ENCODE measurements around the gene PILRB.
"Not testable (repeated sequence)": the region's sequence is repeated elsewhere in the genome, so short reads cannot be mapped to it uniquely, and the experiment has no call there.

PILRB gene

GRCh38 chr7:100373870-100374598, 16.1 kb downstream of the PILRB start:
- not testable (repeated sequence) for DNase-seq (ENCODE audit: low read depth in 2 of 2, low spot score in 1 of 2)

- no peak for DNase-seq (ENCODE audit: low read depth in 2 of 2, low spot score in 1 of 2)
These were observed 16.7 kb downstream of the PILRB start for GRCh38 chr7:100374601-100375000.

GRCh38 chr7:100376066-100376465, 18.1 kb downstream of the PILRB start:
- no peak for DNase-seq (ENCODE audit: low read depth in 2 of 2, low spot score in 1 of 2)

DNA sequence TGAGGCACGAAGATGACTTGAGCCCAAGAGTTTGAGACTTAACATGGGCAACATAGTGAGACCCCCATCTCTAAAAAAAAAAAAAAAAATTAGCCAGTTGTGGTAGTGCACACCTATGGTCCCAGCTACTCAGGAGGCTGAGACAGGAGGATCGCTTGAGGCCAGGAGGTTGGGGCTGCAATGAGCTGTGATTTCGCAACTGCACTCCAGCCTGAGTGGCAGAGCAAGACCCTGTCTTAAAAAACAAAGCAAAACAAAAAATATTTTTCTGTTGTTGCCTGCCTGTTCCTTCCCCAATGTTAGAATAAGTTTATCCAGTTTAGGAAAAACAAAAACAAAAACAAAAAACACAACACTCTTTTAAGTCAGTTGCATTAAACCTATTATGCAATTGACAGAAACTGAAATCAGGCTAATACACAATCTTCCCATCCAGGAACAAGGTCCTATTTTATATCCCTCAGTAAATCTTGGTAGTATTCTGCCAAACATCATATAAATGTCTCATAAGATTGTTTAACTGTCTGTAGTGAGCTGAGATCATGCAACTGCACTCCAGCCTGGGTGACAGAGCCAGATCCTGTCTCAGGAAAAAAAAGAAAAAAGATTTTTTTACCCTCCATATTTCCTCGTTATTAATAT, 20.3 kb downstream of the PILRB start:
- no peak for DNase-seq (ENCODE audit: low read depth in 2 of 2, low spot score in 1 of 2)

GRCh38 chr7:100380196-100380595, 22.3 kb downstream of the PILRB start:
- DNase-seq (ENCODE audit: low read depth in 2 of 2, low spot score in 1 of 2) = no peak

DNA sequence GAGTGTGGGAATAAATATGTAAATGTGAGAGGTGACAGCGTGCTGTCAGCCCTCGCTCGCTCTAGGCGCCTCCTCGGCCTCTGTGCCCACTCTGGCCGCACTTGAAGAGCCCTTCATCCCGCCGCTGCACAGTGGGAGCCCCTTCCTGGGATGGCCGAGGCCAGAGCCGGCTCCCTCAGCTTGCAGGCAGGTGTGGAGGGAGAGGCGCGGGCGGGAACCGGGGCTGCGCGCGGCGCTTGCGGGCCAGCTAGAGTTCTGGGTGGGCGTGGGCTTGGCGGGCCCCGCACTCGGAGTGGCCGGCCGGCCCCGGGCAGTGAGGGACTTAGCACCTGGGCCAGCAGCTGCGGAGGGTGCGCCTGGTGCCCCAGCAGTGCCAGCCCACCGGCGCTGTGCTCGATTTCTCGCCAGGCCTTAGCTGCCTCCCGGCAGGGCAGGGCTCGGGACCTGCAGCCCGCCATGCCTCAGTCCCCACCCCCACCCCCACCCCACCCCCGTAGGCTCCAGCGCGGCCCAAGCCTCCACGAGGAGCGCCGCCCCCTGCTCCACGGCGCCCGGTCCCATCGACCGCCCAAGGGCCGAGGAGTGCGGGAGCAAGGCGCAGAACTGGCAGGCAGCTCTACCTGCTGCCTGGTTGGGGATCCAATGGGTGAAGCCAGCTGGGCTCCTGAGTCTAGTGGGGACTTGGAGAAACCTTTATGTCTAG, 23.8 kb downstream of the PILRB start:
- not testable (repeated sequence) for DNase-seq (ENCODE audit: low read depth in 2 of 2, low spot score in 1 of 2)

DNA sequence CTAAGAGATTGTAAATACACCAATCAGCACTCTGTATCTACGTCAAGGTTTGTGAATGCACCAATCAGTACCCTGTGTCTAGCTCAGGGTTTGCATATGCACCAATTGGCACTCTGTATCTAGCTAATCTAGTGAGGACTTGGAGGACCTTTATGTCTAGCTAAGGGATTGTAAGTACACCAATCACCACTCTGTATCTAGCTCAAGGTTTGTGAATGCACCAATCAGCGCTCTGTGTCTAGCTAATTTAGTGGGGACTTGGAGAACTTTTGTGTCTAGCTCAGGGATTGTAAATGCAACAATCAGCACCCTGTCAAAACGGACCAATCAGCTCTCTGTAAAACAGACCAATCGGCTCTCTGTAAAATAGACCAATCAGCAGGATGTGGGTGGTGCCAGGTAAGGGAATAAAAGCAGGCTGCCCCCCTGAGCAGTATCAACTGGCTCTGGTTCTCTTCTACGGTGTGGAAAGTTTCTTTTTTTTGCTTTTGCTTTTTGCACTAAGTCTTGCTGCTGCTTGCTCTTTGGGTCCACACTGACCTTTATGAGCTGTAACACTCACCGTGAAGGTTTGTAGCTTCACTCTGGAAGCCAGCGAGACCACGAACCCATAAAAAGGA, 24.4 kb downstream of the PILRB start:
- not testable (repeated sequence) for DNase-seq (ENCODE audit: low read depth in 2 of 2, low spot score in 1 of 2)

GRCh38 chr7:100384628-100385294, 26.8 kb downstream of the PILRB start:
- DNase-seq (ENCODE audit: low read depth in 2 of 2, low spot score in 1 of 2) = no peak

GRCh38 chr7:100386940-100387339, 29.0 kb downstream of the PILRB start:
- no peak for DNase-seq (ENCODE audit: low read depth in 2 of 2, low spot score in 1 of 2)

- no peak for DNase-seq (ENCODE audit: low read depth in 2 of 2, low spot score in 1 of 2)
These were observed 29.8 kb downstream of the PILRB start for GRCh38 chr7:100387695-100388094.

DNA sequence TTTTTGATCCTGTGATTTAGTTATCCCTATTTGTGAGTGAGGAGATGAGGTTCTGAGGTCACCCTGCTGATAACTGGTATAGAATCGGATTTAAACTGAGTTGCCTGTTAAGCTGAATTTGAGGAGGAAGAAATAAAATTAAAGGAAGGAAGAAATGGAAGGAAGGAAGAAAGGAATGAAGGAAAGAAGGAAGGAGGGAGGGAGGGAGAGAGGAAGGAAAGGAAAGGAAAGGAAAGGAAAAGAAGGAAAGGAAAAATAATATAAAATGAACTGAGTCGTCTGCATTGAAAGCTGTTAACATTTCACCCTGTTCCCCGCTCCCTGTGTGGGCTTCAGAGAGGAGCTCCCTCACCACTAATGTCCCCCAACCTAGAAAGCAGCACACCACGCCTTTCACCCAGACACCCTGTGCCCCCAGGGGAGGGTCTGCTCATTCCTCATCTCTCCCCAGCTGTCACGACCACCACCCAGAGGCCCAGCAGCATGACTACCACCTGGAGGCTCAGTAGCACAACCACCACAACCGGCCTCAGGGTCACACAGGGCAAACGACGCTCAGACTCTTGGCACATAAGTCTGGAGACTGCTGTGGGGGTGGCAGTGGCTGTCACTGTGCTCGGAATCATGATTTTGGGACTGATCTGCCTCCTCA, 31.6 kb downstream of the PILRB start:
- DNase-seq (ENCODE audit: low read depth in 2 of 2, low spot score in 1 of 2) = no peak

DNA sequence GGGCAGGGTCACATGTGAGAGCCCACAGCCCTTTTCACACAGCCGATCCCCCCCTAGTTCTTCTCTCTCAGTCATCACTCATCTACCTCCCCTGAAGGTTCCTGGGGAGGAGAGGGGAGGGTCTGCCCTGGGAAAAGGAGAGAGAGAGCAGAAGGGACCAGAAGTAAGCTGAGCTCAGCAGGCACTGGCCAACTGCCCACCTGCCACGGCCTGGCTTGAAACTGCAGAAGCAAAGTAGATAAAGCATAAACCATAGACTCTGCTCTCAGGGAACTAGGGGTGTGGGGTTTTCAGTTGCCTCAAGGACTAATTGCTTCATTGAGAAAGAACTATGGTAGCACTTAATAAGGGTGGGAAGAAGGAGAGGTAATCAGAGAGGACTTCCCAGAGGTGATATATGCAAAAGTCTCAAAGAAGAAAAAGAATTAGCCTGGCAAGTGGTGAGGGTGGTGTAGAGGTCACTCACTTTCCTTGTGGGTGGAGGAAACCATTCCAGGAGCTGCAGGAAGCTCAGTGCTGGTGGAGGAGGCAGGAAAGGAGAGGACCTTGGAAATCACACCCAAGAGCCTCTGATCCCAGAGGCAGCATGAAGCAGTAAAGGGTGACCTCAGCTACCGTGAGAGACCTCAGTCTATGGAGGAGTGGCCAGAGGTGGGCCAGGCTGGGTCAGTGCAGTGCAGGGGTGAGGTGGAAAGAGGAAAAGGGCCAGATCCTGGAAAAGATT, 32.5 kb downstream of the PILRB start:
- no peak for DNase-seq (ENCODE audit: low read depth in 2 of 2, low spot score in 1 of 2)

DNA sequence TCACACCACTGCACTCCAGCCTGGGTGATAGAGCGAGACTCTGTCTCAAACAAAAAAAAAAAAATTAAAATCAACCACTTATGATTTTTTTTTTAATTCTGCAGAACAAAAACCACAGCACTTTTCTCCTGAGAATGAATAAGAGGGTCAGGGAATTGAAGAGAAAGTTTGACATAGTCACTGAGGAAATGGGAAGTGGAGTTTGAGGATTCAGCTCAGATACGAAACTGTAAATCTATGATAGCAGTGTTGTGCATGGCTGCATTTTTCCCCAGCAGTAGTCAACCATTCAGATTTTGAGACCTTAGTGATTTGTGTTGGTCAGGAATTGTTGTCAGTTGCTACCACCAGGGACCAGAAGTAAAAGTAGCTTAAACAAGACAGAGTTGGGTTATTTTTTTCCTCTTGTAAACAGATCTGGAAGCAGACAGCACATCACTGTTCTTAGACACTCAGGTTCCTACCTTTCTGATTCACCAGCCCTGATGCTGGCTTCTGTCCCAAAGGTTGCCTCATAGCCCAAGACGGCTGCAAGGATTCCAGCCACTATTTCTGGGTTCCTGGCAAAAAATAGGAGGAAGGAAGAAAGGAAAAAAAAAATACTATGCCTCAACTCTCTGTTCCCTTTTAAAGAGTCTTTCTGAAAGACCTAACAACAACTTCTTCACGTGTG, 35.5 kb downstream of the PILRB start:
- DNase-seq (ENCODE audit: low read depth in 2 of 2, low spot score in 1 of 2) = no peak

GRCh38 chr7:100394077-100394476, 36.2 kb downstream of the PILRB start:
- DNase-seq (ENCODE audit: low read depth in 2 of 2, low spot score in 1 of 2) = no peak

- DNase-seq (ENCODE audit: low read depth in 2 of 2, low spot score in 1 of 2) = no peak
These were observed 38.6 kb downstream of the PILRB start for GRCh38 chr7:100396421-100396982.

GRCh38 chr7:100397315-100398081, 39.6 kb downstream of the PILRB start:
- no peak for DNase-seq (ENCODE audit: low read depth in 2 of 2, low spot score in 1 of 2)

DNA sequence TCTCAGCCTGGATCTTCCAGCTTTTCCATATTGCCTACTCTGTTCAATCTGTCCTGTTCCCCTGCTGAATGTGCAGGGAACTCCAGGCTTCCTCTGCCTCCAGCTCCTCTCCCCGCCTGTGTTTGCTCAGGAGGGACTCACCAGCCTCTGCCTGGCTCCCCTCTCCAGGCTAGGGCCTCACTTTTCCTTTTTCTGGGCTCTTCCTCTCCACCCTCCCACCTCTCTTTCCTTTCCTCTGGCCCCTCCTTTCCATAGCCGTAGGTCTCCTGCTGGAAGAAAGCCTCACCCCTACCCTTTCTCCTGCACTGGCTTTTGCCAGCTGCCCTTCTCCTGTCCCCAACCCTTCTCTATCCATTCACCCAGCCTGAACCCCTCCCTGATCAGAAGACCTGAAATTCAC, 40.3 kb downstream of the PILRB start:
- DNase-seq (ENCODE audit: low read depth in 2 of 2, low spot score in 1 of 2) = no peak

- DNase-seq (ENCODE audit: low read depth in 2 of 2, low spot score in 1 of 2) = no peak
These were observed 42.1 kb downstream of the PILRB start for GRCh38 chr7:100400041-100400440.

All from stimulated activated CD8-positive, alpha-beta memory T cell treated with anti-CD3 and anti-CD28 coated beads, Interleukin-4, amount 100 ng/mL, for 1 hour (primary cell).